Heart left ventricle (tissue), 13 donors: ENCODE measurements around the gene CIPC.

Experiments
- CTCF ChIP-seq, 12 donors: fragments of 200-600 bp; sonication (generic) in 4 of 12; IDR thresholded peaks; one replicate each; pipeline versions ENCODE4 v1.5.0 to v1.8.0; 2018 to 2022; ENCODE audit warnings: antibody characterized with exemption in 12 of 12, mild to moderate bottlenecking in 5 of 12
- POLR2A ChIP-seq, 2 donors: fragments of 450-650 bp; IDR thresholded peaks; one replicate each; pipeline ENCODE4 v1.6.1; 2017; ENCODE audit warnings: antibody characterized with exemption in 2 of 2, mild to moderate bottlenecking in 2 of 2, moderate library complexity in 2 of 2
- donor health status: ischemic (EF 13 %, LVEDD 7.1; RV severe dilation, severe dysfunction).
- donor health status: DM: no; HTN: yes; CAD: no.
- donor health status: DM: no; HTN: no; CAD: no.
- donor health status: ischemic (EF 25% LVEDD 6.9; RV normal size, moderate dysfunction).
- donor health status: ischemic (EF 25% LVEDD 5.7; RV mildly dilated, moderate dysfunction).
- donor health status: ischemic (EF 35%, LVEDD 5.7; RV mildly dilated, moderate dysfunction).
- donor health status: nonischemic (EF 11% LVEDD 7.7; RV severe dilation, severe dysfunction).
- donor health status: DM: yes; HTN: yes; CAD: no.
- donor health status: PGD.
- donor health status: ischemic (EF 29% LVEDD 5.4; RV normal size, mild dysfunction).
- donor health status: nonischemic (EF 23%, LVEDD 6.1; RV moderate dilation, normal function).

- TF ChIP-seq CTCF (IDR thresholded peaks at IDR 0.05) (no peak), POLR2A (IDR thresholded peaks at IDR 0.05) (no peak)
Measured at GRCh38 chr14:77098529-77099353, 683 bp downstream of the CIPC start.
